K562 (cell line): ENCODE data around the gene NOP10. TPM values are rescaled to one million over a fixed set of nuclear protein-coding genes. Genes with fewer than 3 reads are reported as not detected.

Experiments used
- ARID1B ChIP-seq: fragments of 450-650 bp; IDR thresholded peaks from 2 replicates; pipeline ENCODE4 v1.6.1; 2016; ENCODE audit warnings: antibody characterized with exemption, mild to moderate bottlenecking, inconsistent platforms
- CBX2 ChIP-seq: fragments of 200-600 bp; sonication (generic); IDR thresholded peaks from one replicate; pipeline ENCODE4 v1.6.1; 2012; ENCODE audit warnings: mild to moderate bottlenecking, low read length, inconsistent platforms; ENCODE audit not compliant: insufficient read depth, poor library complexity, severe bottlenecking
- CREBBP ChIP-seq: IDR thresholded peaks from one replicate; pipeline ENCODE4 v1.6.1; 2012; ENCODE audit warnings: low read depth, mild to moderate bottlenecking, control low read depth, inconsistent platforms, low read length
- CSDE1 ChIP-seq, 2 experiments: fragments of 450-650 bp; IDR thresholded peaks; 2 replicates each; pipeline ENCODE4 v1.6.1; 2016; ENCODE audit warnings: mild to moderate bottlenecking in 1 of 2
- GATA2 ChIP-seq: sonication (generic); formaldehyde crosslinking; IDR thresholded peaks from 2 replicates; pipeline ENCODE4 v1.4.0; 2020; ENCODE audit warnings: mild to moderate bottlenecking, missing genetic modification reagents
- HCFC1 ChIP-seq: IDR thresholded peaks from 2 replicates; pipeline ENCODE4 v1.6.1; 2012; ENCODE audit warnings: low read depth, low read length, improper control_type of control experiment
- HDAC6 ChIP-seq: IDR thresholded peaks from 2 replicates; pipeline ENCODE4 v1.6.1; 2012; ENCODE audit warnings: low read depth, mild to moderate bottlenecking, control low read depth, inconsistent platforms, low read length, moderate library complexity
- KAT2B ChIP-seq: IDR thresholded peaks from one replicate; pipeline ENCODE4 v1.6.1; 2012; ENCODE audit warnings: low read depth, mild to moderate bottlenecking, control low read depth, inconsistent platforms, low read length, moderate library complexity
- KHSRP ChIP-seq: fragments of 450-650 bp; IDR thresholded peaks from 2 replicates; pipeline ENCODE4 v1.6.1; 2017
- LARP7 ChIP-seq: fragments of 450-650 bp; IDR thresholded peaks from 2 replicates; pipeline ENCODE4 v1.6.1; 2016
- LEF1 ChIP-seq: fragments of 450-650 bp; IDR thresholded peaks from 2 replicates; pipeline ENCODE4 v1.6.1; 2016; ENCODE audit warnings: mild to moderate bottlenecking
- MBD1 ChIP-seq: fragments of 250-450 bp; sonication (Bioruptor Pico); IDR thresholded peaks from 2 replicates; pipeline ENCODE4 v1.8.0; 2022; ENCODE audit warnings: inconsistent platforms
- MCM3 ChIP-seq: fragments of 450-650 bp; IDR thresholded peaks from 2 replicates; pipeline ENCODE4 v1.6.1; 2016
- MEF2A ChIP-seq: IDR thresholded peaks from 2 replicates; pipeline ENCODE4 v1.6.1; 2011; ENCODE audit warnings: low read depth, mild to moderate bottlenecking, low read length, moderate library complexity; ENCODE audit not compliant: control insufficient read depth
- TCF15 ChIP-seq: fragments of 250-450 bp; sonication (Bioruptor Pico); IDR thresholded peaks from 2 replicates; pipeline ENCODE4 v1.8.0; 2022; ENCODE audit warnings: moderate library complexity, mild to moderate bottlenecking, inconsistent platforms
- ZBTB5 ChIP-seq: fragments of 450-650 bp; IDR thresholded peaks from 2 replicates; pipeline ENCODE4 v1.6.1; 2017; ENCODE audit warnings: antibody characterized with exemption
- ZFP36 ChIP-seq: fragments of 150-350 bp; IDR thresholded peaks from 2 replicates; pipeline ENCODE4 v1.6.1; 2018; ENCODE audit warnings: low read length, low read depth; ENCODE audit not compliant: partially characterized antibody
- ZNF165 ChIP-seq: fragments of 250-450 bp; sonication (Bioruptor Pico); IDR thresholded peaks from 2 replicates; pipeline ENCODE4 v1.4.0; 2020; ENCODE audit warnings: borderline replicate concordance
- ZNF280B ChIP-seq: fragments of 250-450 bp; sonication (Bioruptor Pico); IDR thresholded peaks from 2 replicates; pipeline ENCODE4 v1.5.1; 2021; ENCODE audit warnings: mild to moderate bottlenecking
- ZNF384 ChIP-seq: IDR thresholded peaks from 2 replicates; pipeline ENCODE4 v1.6.1; 2012; ENCODE audit warnings: low read depth, low read length, improper control_type of control experiment
- polyA plus RNA-seq, 8 experiments: library from polyadenylated mRNA; depleted of rRNA in 4 of 8; stranded (reverse) in 5 of 8; unstranded in 3 of 8; fragments of >200 nt; fragmentation: Nextera tagmentation in 2 of 8; fragmentation: Illumina TruSeq in 1 of 8; extraction: Ambion mirVana in 2 of 8; extraction: Trizol in 1 of 8; gene quantifications; 2 replicates each; pipeline versions ENCODE4 v1.2.1 to v1.2.3, GENCODE V29; 2011 to 2014; ENCODE audit warnings: inconsistent platforms in 1 of 8, missing spikeins in 1 of 8
- total RNA-seq, 7 experiments: library from RNA; depleted of rRNA in 6 of 7; stranded (reverse); fragments of >200 nt in 6 of 7; fragmentation: Illumina TruSeq in 2 of 7; extraction: Trizol in 2 of 7; gene quantifications; 2 replicates each; pipeline versions ENCODE4 v1.2.1 to v1.2.3, GENCODE V29; 2011 to 2021; ENCODE audit warnings: low replicate concordance in 1 of 7

The NOP10 gene
- total and polyA plus RNA-seq, 9 of the 15 experiments (the other 6 are each of a cell fraction or from before 2014, with no cell fraction given), result 250 to 1,663 (median 449) TPM

GRCh38 chr15:34367101-34368081 is 24.5 kb upstream of the NOP10 start, which contains the start of gene LPCAT4 (continued):
- no peak for TF ChIP-seq ZNF280B (CRISPR knock-in tag)
- no peak for TF ChIP-seq ZNF384
- TF ChIP-seq KHSRP, result no peak
- TF ChIP-seq ARID1B, result peak; percentile 57; the same call in 1 of the 2 replicates
- no peak for TF ChIP-seq ZBTB5
- no peak for TF ChIP-seq TCF15
- no peak for TF ChIP-seq ZNF165
- no peak for TF ChIP-seq GATA2
- 0 out of 2 replicates have a peak, but pooled peaks have one; percentile 13 for TF ChIP-seq MEF2A
- no peak for TF ChIP-seq ZFP36
- no peak; the same call in 1 of the 2 replicates for TF ChIP-seq HCFC1
- TF ChIP-seq KAT2B, result peak; percentile 58
- TF ChIP-seq LARP7, result no peak
- no peak for TF ChIP-seq MCM3
- no peak for TF ChIP-seq LEF1
- TF ChIP-seq HDAC6, result no peak
- no peak for TF ChIP-seq MBD1 (CRISPR knock-in tag)
- TF ChIP-seq CBX2, result no peak
- no peak; a peak in 1 of 4 replicates for TF ChIP-seq CSDE1 (IDR thresholded peaks at IDR 0.05)
- TF ChIP-seq CREBBP, result no peak
